GM19397 (cell line): ENCODE measurements around the gene ARID2.

ENCODE experiments used
- ATAC-seq: cut with Tn5 transposase; IDR thresholded peaks from one replicate; pipeline ENCODE4 v1.9.1; 2021; ENCODE audit warnings: mild to moderate bottlenecking, moderate library complexity; ENCODE audit not compliant: unreplicated experiment

The ARID2 gene

GRCh38 chr12:45762185-45763110, 32.9 kb downstream of the ARID2 start:
- no peak for ATAC-seq

DNA sequence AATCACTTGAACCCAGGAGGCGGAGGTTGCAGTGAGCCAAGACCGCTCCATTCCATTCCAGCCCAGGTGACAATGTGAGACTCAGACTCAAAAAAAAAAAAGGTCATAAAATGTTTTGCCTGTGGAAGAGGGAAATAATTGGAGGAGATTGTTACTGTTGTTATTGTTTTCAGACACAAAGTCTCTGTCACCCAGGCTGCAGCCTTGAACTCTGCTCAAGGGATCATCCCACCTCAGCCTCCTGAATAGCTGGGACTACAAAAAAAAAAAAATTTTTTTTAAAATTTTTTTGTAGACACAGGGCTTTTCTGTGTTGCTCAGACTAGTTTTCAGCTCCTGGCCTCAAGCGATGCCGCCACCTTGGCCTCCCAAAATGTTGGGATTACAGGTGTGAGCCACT, 33.9 kb downstream of the ARID2 start:
- ATAC-seq = no peak

- no peak for ATAC-seq
These were observed 38.7 kb downstream of the ARID2 start for GRCh38 chr12:45768194-45768593.

- ATAC-seq = no peak
These were observed 44.2 kb downstream of the ARID2 start for GRCh38 chr12:45773747-45774146.

DNA sequence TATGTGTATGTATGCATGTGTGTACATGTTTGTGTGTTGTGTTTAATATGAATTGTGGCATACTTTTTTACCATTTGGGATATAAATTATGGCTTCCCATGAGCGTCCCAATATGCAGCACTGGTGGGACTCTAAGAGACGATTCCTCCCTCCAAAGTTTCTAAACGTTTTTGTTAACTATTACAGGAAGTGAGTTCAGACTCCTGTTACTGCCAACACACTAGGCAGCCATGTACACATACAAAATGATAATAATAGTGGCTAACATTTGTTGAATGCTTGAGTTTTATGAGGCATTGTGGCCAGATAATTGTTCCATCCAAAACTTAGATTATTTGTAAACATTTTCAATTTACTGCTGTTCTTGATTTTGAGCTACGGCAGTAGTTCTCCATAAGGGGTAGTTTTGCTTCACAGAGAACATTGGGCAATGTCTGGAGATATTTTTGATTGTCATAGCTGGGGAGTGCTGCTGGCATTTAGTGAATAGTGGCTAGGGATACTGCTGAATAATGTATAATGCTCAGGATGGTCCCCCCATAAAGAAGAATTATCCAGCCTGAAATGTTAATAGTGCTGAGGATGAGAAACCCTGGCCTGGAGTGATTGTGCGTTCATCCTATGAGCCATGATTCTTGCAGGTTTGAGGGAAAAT, 45.1 kb downstream of the ARID2 start:
- no peak for ATAC-seq

GRCh38 chr12:45775465-45775864, 46.0 kb downstream of the ARID2 start:
- ATAC-seq = no peak

- ATAC-seq = no peak
These were observed 46.5 kb downstream of the ARID2 start for GRCh38 chr12:45775964-45776363.

- ATAC-seq = no peak
These were observed 50.4 kb downstream of the ARID2 start for GRCh38 chr12:45779936-45780335.

DNA sequence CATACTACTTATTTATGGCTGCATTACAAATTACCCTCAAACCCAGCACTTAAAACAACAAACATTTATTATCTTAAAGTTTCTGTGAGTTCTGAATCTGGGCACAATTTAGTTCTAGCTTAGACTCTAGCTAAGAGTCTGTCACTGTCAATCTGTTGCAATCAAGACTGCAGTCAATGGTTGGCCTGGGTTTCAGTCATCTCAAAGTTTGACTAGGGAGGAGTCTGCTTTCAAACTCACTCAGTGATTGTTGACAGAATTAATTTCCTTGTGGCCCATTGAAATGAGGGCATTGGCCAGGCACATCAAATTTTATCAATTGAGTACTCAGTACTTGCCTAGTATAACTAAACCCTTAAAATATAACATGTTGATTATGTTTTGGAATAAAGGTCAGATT, 51.6 kb downstream of the ARID2 start:
- ATAC-seq = no peak

DNA sequence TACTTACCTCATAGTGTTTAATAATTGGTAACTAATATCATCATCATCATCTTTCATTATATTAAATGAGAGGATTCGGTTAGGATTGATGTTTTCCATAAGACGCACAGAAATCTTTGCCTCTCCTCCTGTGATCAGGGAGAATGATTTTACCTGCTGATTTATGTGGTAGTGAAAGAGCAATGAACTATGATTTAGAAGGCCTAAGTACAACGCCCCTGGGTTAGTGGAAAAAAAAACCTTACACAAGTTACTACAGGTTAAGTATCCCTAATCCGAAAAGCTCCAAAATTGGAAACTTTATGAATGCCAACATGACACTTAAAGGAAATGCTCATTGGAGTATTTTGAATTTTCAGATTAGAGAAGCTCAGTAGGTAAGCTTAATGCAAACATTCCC, 55.8 kb downstream of the ARID2 start:
- ATAC-seq = no peak

DNA sequence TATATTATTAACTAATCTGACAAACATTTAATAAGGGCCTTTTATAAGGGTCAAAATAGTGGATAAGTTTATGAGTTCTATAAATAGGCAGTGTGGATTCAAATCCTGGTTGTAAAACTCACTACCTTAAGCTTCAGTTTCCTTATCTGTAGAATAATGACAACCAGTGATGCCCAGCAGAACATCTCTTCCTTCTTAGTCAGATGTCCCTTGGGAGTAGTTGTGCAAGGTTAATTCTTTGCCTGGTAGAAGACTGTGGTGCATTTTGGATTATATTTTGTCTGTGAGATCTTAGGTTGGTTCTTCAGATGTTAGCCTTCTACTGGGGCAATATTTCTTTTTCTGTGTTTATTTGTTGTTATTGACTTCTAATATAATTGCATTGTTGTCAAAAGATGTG, 59.5 kb downstream of the ARID2 start:
- ATAC-seq = no peak

GRCh38 chr12:45794422-45794821, 64.9 kb downstream of the ARID2 start:
- ATAC-seq = no peak

DNA sequence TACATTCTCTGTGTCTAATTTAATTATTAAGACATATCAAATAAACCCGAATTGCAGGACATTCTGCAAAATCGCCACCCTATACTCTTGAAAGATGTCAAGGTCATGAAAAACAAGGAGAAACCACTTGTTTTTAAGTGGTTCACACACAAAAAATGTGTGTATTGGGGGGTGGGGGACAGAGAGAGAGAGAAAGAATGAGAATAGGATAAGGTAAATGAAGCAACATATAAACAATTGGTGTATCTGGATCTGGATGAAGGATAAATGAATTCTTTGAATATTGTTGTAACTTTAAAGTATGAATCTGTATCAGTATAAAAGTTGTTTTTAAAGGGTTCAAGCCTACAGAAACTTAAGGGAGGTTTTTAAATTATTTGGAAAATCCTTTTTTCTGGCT, 72.1 kb downstream of the ARID2 start:
- no peak for ATAC-seq

DNA sequence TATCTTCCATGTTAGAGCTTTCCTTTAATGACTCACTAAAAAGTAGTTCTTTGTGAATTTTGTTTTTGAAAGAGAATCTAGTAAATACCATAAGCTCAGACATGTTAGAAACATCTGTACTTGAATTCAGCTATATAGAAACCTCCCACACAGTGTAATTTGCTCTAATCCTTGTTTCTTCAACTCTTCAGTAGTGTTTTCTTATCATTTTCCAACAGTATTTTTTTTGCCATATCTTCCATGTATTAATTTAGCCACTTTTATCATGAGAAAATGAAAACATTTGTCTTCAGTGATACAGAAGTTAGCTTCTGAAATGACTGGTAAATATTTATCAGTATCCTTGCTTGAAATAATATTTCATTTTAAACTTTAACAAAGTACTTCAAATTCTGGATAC, 73.6 kb downstream of the ARID2 start:
- no peak for ATAC-seq

DNA sequence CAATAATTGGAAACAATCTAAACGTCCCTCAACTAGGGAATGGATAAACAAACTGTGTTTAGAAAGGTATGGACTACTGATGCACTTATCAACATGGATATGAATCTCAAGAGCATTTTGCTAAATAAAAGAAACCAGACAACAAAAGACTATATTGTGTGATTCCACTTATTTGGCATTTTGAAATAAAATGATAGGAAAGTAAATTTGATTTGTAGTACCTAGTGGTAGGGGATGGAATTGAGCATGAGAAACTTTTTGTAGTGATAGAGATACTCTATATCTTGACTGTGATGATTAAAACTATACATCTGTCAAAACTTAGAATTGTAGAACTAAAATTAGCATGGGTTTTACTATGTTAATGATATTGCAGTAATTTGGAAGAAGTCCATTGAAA, 87.1 kb downstream of the ARID2 start:
- ATAC-seq = no peak

GRCh38 chr12:45827974-45828373, 98.5 kb downstream of the ARID2 start:
- ATAC-seq = no peak

DNA sequence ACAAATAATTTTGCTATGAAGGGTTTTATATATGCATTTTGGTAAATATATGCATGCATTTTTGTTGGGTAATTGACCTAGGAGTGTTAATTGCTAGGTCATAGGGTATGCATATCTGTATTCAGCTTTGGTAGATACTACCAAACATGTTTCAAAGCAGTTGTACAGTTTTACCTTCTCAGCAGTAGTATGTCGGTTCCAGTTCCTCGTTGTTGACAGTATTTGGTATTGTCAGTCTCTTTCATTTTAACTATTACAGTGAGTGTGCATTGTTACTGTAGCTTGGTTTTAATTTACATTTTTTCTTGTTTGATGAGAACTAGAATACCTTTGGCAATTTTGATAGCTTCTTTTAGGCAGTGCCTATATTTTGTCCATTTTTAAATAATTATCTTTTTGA, 98.9 kb downstream of the ARID2 start:
- no peak for ATAC-seq

DNA sequence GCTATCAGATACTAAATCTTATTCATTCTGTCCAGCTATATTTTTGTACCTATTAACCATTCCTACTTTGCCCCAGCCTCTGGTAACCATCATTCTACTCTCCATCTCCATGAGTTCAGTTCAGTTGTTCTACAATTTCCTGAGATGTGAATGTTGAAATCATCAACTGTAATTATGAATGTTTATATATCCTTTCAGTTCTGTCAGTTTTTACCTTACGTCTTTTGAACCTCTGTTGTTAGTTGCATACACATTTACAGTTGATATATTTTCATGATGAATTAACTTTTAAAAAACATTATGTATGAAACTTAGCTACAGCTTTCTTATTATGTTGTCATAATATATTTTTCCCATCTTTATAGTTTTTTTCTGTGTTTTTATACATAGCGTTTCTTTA, 102.1 kb downstream of the ARID2 start:
- no peak for ATAC-seq

DNA sequence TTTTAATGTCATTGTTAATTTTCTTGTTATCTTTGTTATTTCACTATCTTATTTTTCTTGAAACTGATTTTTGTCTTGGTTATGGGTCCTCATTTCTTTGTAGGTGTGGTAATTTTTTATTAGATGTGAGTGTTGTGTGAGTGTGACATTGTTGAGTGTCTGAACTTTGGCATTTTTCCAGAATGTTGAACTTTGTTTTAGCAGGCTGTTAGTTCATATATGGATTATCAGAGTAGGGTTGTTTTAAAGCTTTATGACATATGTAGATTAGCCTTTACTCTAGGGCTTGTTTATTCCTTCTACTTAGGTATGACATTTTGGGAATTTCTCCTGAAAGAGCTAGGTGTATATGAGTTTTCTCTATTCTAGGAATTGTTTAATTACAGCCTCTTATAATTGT, 103.9 kb downstream of the ARID2 start:
- no peak for ATAC-seq

- no peak for ATAC-seq
These were observed 105.3 kb downstream of the ARID2 start for GRCh38 chr12:45834809-45835208.

GRCh38 chr12:45839917-45840316, 110.4 kb downstream of the ARID2 start:
- ATAC-seq = no peak

DNA sequence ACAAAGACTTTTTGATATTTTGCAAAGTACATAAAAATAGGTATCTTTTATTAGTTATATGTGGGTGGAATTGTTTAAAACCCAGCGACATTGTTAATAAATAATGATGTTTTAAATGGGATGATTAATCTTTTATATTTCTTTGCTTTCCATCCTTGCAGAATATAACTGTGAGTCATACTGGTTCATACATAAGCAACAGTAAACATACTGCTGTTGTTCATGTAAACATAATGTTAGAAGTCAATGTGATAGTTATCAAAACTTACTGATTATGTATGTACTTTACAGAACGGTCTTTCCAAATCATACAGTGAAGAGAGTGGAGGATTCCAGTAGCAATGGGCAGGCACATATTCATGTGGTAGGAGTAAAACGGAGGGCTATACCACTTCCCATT, 119.8 kb downstream of the ARID2 start:
- ATAC-seq = no peak
